Testis (tissue), 3 donors: Measurements from ENCODE around the gene EHMT1. TPM values are rescaled to one million over a fixed set of nuclear protein-coding genes. Genes with fewer than 3 reads are reported as not detected.
"Not testable (repeated sequence)": the region's sequence is repeated elsewhere in the genome, so short reads cannot be mapped to it uniquely, and the experiment has no call there.

ENCODE experiments used
- DNase-seq: peaks from one replicate; pipeline ENCODE4 v3.0.0-alpha.2; 2019
- H3K27ac ChIP-seq, 2 donors: fragments of 200-600 bp; sonication (generic); one replicate each; pipeline ENCODE4 v1.5.1; 2019
- H3K27me3 ChIP-seq: fragments of 200-600 bp; sonication (generic); one replicate; pipeline ENCODE4 v1.5.1; 2019
- H3K36me3 ChIP-seq: fragments of 200-600 bp; sonication (generic); one replicate; pipeline ENCODE4 v1.5.1; 2017; ENCODE audit warnings: low read depth; ENCODE audit errors: missing control alignments
- H3K4me1 ChIP-seq: fragments of 200-600 bp; sonication (generic); one replicate; pipeline ENCODE4 v1.5.1; 2019
- H3K4me3 ChIP-seq, 2 donors: fragments of 200-600 bp; sonication (generic); one replicate each; pipeline ENCODE4 v1.5.1; 2017 to 2019
- H3K9me3 ChIP-seq: fragments of 200-600 bp; sonication (generic); one replicate; pipeline ENCODE4 v1.5.1; 2017
- POLR2A ChIP-seq: fragments of 450-650 bp; IDR thresholded peaks from one replicate; pipeline ENCODE4 v1.6.1; 2017; ENCODE audit warnings: antibody characterized with exemption, mild to moderate bottlenecking, moderate library complexity
- WGBS, 2 donors: methylation state at CpG; one replicate each; pipeline ENCODE4 v1.1.5; 2018; 5-methylcytosine and 5-hydroxymethylcytosine counted together
- intact Hi-C: fragments of 100-400 bp; cut with DNase I; formaldehyde crosslinking; loops from one replicate; pipeline ENCODE4 v1.15.1; 2023; ENCODE audit warnings: low total_unique reads
- polyA plus RNA-seq: library from polyadenylated mRNA; stranded (reverse); fragments of 350-450 nt; fragmentation: Illumina TruSeq; extraction: RNeasy Lipid Tissue Mini Kit (QIAGEN cat#74804); gene quantifications from one replicate; pipeline ENCODE4 v1.2.3, GENCODE V29; 2014; ENCODE audit warnings: low read depth, low replicate concordance; ENCODE audit not compliant: insufficient read depth
- total RNA-seq, 2 donors: library from RNA; depleted of rRNA; stranded (reverse); fragments of >200 nt; gene quantifications; one replicate each; pipeline ENCODE4 v1.2.3, GENCODE V29; 2016
- TF ChIP-seq, protein P1 (sequence below), 3 experiments: fragments of 450-650 bp in 2 of 3; fragments of 200-600 bp in 1 of 3; sonication (generic) in 1 of 3; IDR thresholded peaks; one replicate each; pipeline ENCODE4 v1.5.1; 2016 to 2019; ENCODE audit warnings: antibody characterized with exemption in 3 of 3, mild to moderate bottlenecking in 2 of 3, moderate library complexity in 1 of 3

Gene EHMT1
- total and polyA plus RNA-seq, 3 donors from 2014 or later, result 116 to 207 (median 193) TPM

DNA sequence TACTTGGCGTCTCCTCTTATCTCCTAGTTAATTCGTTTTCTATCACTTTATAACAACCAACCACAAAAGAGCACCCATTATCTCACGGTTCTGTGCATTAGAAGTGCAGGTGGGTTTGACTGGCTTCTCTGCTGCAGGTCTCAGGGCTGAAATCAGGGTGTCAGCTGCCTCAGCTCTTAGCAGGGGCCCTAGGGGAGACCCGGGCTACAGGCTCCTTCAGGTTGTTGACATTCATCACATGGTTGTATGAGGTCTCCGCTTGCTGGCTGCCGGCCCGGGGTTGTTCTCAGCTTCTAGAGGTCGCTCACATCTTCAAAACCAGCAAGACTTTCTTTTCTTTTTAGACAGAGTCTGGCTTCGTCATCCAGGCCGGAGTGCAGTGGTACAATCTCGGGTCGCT, 25.6 kb upstream of the EHMT1 start:
- Histone ChIP-seq H3K9me3 (no peaks in the 10 kb centered on the region), H3K36me3 (no peaks in the 10 kb centered on the region), H3K4me1 (peaks cover 9% of the 10 kb centered on the region), H3K27me3 (no peaks in the 10 kb centered on the region), H3K27ac (no peak overlapping the region), H3K4me3 (no peak overlapping the region)
- no peak for DNase-seq
- WGBS, 2 donors, result 82 to 91% methylated on average over 12 of the region's 12 CpGs
- TF ChIP-seq, protein P1, sequence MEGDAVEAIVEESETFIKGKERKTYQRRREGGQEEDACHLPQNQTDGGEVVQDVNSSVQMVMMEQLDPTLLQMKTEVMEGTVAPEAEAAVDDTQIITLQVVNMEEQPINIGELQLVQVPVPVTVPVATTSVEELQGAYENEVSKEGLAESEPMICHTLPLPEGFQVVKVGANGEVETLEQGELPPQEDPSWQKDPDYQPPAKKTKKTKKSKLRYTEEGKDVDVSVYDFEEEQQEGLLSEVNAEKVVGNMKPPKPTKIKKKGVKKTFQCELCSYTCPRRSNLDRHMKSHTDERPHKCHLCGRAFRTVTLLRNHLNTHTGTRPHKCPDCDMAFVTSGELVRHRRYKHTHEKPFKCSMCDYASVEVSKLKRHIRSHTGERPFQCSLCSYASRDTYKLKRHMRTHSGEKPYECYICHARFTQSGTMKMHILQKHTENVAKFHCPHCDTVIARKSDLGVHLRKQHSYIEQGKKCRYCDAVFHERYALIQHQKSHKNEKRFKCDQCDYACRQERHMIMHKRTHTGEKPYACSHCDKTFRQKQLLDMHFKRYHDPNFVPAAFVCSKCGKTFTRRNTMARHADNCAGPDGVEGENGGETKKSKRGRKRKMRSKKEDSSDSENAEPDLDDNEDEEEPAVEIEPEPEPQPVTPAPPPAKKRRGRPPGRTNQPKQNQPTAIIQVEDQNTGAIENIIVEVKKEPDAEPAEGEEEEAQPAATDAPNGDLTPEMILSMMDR (IDR thresholded peaks at IDR 0.05), result no peak
- no peak for TF ChIP-seq POLR2A
- intact Hi-C loops, result no loop called here

DNA sequence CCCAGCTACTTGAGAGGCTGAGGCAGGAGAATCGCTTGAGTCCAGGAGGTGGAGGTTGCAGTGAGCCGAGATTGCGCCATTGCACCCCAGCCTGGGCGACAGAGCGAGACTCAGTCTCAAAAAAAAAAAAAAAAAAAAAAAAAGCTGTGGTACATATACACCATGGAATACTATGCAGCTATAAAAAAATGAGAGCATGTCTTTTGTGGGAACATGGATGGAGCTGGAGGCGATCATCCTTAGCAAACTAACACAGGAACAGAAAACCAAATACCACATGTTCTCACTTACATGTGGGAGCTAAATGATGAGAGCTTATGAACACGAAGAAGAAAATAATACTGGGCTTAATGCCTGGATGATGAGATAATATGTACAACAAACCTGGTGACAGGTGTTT, 22.2 kb upstream of the EHMT1 start:
- H3K27ac ChIP-seq, DNase-seq, H3K27me3 ChIP-seq, intact Hi-C loops, H3K36me3 ChIP-seq, H3K4me3 ChIP-seq, H3K4me1 ChIP-seq, H3K9me3 ChIP-seq: not testable (repeated sequence)
- 96 to 98% methylated on average over 7 of the region's 7 CpGs for WGBS, 2 donors

DNA sequence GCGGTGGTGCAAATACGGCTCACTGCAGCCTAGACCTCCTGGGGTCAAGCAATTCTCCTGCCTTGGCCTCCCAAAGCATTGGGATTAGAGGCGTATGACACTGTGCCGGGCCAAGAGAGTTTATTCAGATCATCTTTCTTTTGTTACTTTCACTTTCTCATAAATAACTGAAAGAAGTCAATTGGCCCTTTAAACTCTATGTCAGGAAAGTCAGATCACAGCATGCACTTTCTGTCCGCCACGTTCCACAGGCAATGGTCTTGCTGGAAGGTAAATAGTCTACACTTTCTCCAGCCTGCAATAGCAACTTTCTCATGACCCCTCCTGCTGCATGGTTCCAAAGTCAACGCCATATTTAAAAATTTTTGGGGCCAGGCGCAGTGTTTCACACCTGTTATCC, 19.9 kb upstream of the EHMT1 start:
- TF ChIP-seq, protein P1 (IDR thresholded peaks at IDR 0.05), result no peak
- no peak for TF ChIP-seq POLR2A
- Histone ChIP-seq H3K4me1 (no peaks in the 10 kb centered on the region), H3K4me3 (no peak overlapping the region), H3K9me3 (no peaks in the 10 kb centered on the region), H3K27ac (no peak overlapping the region), H3K27me3 (no peaks in the 10 kb centered on the region), H3K36me3 (no peaks in the 10 kb centered on the region)
- no peak for DNase-seq
- 80 to 82% methylated on average over 8 of the region's 8 CpGs for WGBS, 2 donors
- intact Hi-C loops, result no loop called here

DNA sequence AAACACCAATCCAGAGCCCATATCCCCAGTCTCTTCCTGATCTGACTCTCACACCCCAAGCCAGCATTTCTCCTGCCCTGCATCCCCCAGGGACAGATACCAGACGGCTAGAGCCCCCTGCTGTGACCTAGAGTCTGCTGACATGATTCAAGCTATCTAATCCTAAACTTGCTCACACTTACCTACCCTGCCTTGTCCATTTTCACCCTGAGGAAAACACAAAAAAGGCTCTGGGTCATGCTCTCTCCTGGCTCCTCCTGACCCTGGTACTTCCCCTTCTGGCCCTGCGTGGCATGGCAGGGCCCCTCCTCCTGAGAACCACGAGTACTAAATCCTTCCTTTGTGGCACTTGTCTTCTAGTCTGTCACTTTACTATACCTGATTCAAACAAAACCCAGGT, 16.1 kb upstream of the EHMT1 start:
- DNase-seq, result no peak
- Histone ChIP-seq H3K9me3 (no peaks in the 10 kb centered on the region), H3K27me3 (no peaks in the 10 kb centered on the region), H3K4me1 (peaks cover 22% of the 10 kb centered on the region), H3K4me3 (no peak overlapping the region), H3K27ac (no peak overlapping the region), H3K36me3 (no peaks in the 10 kb centered on the region)
- TF ChIP-seq, protein P1 (IDR thresholded peaks at IDR 0.05), result no peak
- TF ChIP-seq POLR2A, result no peak
- 19 to 28% methylated on average over 3 of the region's 3 CpGs for WGBS, 2 donors
- intact Hi-C loops, result no loop called here

DNA sequence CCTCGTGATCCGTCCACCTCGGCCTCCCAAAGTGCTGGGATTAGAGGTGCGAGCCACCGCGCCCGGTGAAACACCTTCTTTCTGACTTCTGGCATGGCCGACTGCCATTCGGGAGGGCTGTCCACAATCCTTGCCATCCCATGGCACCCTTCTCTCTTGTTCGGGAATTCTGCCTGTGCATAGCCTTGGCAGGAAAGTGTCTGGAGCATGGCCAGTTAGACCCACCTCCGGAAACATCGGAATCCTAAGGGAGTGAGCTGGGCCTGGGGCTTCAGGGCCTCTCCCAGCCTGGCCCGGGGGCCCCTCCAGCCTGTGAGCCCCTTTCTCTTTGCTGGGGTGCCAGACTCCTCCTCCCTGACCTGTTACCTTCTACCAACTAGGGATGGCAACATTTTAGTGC, 14.9 kb upstream of the EHMT1 start:
- WGBS, 2 donors, result 54 to 68% methylated on average over 12 to 13 of the region's 13 CpGs
- Histone ChIP-seq H3K27ac (no peak overlapping the region), H3K4me1 (peaks cover 22% of the 10 kb centered on the region), H3K9me3 (no peaks in the 10 kb centered on the region), H3K36me3 (no peaks in the 10 kb centered on the region), H3K4me3 (no peak overlapping the region), H3K27me3 (no peaks in the 10 kb centered on the region)
- DNase-seq, result no peak
- TF ChIP-seq, protein P1 (IDR thresholded peaks at IDR 0.05), result no peak
- no peak for TF ChIP-seq POLR2A
- intact Hi-C loops, result no loop called here
